SU-DHL-6 (cell line): ENCODE results near the gene ITSN1.

Experiments used
- EZH2phosphoT487 ChIP-seq: fragments of 200-600 bp; sonication (generic), shearing (Covaris generic); conservative IDR thresholded peaks from 2 replicates; pipeline ENCODE4 v1.6.1; 2018; ENCODE audit warnings: mild to moderate bottlenecking, antibody characterized with exemption, low read length, moderate library complexity, mixed read lengths
- TF ChIP-seq, protein P1 (sequence below): fragments of 200-600 bp; sonication (generic); IDR thresholded peaks from one replicate; pipeline ENCODE4 v1.5.1; 2017; ENCODE audit warnings: antibody characterized with exemption, mild to moderate bottlenecking, low read length, moderate library complexity; ENCODE audit not compliant: insufficient read depth, poor library complexity, severe bottlenecking

DNA sequence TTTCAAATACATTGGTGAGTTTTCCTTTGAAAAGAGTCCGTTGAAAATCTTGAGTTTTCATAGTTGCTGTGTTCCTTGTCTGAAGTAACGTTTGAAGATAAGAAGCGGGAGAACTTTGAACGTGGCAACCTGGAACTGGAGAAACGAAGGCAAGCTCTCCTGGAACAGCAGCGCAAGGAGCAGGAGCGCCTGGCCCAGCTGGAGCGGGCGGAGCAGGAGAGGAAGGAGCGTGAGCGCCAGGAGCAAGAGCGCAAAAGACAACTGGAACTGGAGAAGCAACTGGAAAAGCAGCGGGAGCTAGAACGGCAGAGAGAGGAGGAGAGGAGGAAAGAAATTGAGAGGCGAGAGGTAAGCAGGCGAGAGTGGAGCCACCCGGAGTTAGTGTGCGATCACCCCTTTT, 129.7 kb downstream of the ITSN1 start:
- TF ChIP-seq, protein P1, sequence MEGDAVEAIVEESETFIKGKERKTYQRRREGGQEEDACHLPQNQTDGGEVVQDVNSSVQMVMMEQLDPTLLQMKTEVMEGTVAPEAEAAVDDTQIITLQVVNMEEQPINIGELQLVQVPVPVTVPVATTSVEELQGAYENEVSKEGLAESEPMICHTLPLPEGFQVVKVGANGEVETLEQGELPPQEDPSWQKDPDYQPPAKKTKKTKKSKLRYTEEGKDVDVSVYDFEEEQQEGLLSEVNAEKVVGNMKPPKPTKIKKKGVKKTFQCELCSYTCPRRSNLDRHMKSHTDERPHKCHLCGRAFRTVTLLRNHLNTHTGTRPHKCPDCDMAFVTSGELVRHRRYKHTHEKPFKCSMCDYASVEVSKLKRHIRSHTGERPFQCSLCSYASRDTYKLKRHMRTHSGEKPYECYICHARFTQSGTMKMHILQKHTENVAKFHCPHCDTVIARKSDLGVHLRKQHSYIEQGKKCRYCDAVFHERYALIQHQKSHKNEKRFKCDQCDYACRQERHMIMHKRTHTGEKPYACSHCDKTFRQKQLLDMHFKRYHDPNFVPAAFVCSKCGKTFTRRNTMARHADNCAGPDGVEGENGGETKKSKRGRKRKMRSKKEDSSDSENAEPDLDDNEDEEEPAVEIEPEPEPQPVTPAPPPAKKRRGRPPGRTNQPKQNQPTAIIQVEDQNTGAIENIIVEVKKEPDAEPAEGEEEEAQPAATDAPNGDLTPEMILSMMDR = no peak
- TF ChIP-seq EZH2phosphoT487 = no peak
